DMS114 treated with DMSO at 0.1 percent for 48 hours (cell line): Measurements from ENCODE around the gene PCARE.
"Not testable (repeated sequence)": the region's sequence is repeated elsewhere in the genome, so short reads cannot be mapped to it uniquely, and the experiment has no call there.

Experiments used
- DNase-seq: peaks from one replicate; lab custom pipeline; 2025; ENCODE audit not compliant: unreplicated experiment; lab: John Stamatoyannopoulos, UW

Gene PCARE

DNA sequence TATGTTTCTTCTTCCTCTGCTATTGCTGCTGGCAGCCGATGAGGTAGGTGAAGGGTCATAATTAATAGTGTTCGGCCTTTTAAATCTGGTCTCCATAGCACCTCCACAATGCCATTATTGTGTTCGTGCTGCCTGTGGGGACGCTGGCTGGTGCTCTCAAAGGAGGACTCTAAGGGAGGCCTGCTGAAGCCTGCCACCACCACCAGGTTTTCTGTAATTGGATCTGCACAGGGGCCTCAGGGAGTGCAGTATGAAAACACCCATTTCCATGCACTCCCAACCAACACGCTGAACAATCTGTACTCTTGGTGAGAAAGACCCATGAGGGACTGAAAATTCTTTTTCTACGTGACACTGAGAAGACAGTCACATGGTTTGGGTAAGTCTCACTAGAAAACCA, 23.2 kb upstream of the PCARE start:
- DNase-seq: no peak

GRCh38 chr2:29096969-29097368, 22.6 kb upstream of the PCARE start:
- no peak for DNase-seq

DNA sequence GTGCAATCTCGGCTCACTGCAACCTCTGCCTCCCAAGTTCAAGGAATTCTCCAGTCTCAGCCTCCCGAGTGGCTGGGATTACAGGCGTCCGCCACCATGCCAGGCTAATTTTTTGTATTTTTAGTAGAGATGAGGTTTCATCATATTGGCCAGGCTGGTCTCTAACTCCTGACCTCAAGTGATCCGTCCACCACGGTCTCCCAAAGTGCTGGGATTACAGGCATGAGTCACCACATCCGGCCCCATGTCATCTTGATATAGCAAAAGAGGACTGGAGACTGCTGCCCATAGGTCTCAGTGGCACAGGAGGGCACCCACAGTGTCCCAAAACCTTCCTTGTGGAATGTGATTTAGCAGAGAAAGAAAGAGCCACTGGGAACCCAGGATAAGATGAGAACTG, 16.0 kb upstream of the PCARE start:
- DNase-seq: not testable (repeated sequence)

DNA sequence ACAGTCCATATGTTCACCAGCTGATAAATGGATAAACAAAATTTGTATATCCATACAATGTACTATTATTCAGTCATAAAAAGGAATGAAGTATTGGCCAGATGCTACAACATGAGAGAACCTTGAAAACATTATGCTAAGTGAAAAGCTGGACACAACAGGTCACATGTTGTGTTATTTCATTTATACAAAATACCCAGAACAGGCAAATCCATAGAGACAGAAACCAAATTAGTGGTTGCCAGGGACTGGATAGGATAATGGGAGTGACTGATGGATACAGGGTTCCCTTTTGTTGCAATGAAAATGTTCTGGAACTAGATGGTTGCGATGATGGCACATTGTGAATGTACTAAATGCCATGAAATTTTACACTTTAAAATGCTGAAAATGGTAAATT, 10.2 kb upstream of the PCARE start:
- DNase-seq: no peak

DNA sequence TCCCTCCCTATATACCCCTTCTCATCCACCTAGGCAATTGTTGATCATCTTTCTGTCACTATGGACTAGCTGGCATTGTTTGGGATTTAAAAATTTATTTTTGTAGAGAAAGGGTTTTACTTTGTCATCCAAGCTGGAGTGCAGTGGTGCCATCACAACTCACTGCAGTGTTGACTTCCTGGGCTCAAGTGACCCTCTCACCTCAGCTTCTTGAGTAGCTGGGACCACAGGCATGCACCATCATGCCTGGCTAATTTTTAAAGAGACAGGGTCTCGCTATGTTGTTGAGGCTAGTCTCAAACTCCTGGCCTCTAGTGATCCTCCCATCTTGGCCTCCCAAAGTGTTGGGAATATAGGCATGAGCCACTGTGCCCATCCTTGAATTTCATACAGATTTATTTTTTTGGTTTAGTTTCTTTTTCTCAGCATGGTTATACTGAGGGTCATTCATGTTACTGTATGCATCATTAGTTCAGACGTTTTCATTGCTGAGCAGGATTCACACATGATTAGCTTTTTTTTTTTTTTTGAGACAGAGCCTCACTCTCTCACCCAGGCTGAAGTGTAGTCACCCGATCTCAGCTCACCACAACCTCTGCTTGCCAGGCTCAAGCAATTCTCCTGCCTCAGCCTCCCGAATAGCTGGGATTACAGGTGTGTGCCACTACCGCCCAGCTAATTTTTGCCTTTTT, 8.6 kb upstream of the PCARE start:
- no peak for DNase-seq

- DNase-seq: no peak
Observed at GRCh38 chr2:29080886-29081743, 6.8 kb upstream of the PCARE start.

- DNase-seq: no peak
Observed at GRCh38 chr2:29079887-29080286, 5.6 kb upstream of the PCARE start.

GRCh38 chr2:29075894-29076705, 1.8 kb upstream of the PCARE start:
- DNase-seq: no peak

DNA sequence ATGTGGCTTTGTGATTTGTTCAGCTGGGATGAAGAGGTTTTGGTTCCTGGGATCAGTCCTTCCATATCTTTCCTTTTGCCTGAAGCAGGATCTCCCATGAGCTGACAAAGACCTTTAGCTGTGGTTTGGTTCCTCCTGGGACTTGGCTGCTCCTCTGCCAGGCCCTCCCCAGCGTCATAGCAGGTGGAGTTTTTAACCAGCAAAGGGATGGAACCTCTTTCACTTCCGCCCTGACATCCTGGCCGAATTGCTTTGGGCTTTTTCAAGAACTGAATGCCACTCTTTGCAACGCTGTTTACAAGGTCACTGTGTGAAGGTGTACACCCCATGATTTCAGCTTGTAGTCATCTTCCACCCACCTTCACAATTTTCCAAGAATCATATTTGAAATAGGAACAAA, 390 bp downstream of the PCARE start:
- no peak for DNase-seq

DNA sequence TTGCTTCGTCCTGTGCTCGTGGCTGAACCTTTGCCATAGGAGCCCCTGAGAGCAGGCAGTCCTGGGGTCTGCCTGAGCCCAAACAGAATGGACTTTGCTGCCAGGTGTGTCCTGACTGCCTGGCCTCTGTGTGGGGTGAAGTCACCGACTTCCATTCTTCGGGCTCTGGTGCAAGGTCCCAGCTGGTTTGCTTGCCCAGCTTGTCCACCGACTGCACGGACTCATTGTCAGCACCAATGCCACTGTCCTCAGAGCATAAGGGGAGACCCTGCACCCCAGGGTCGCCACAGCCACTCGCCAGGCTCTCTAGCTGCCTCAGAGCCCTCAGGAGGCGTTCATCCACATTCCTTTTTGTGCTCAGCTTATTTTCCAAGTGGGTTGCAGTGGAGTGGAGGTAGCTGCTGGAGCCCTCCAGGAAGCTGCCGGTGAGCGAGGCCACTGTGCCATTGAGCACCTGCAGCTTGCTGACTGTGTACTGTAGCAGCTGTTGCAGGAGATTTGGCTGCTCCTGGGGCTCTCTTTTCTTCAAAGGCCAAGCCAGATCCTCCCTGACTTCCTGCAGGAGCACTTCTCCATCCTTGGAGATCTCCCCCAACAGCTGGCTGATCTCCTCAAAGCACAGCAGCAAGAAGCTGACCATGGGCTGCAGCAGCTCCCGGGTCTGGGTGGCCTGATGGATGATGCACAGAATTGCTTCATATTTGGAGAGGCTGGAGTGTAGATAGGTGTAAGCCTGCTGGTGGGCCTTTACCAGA, 1.2 kb downstream of the PCARE start:
- no peak for DNase-seq

DNA sequence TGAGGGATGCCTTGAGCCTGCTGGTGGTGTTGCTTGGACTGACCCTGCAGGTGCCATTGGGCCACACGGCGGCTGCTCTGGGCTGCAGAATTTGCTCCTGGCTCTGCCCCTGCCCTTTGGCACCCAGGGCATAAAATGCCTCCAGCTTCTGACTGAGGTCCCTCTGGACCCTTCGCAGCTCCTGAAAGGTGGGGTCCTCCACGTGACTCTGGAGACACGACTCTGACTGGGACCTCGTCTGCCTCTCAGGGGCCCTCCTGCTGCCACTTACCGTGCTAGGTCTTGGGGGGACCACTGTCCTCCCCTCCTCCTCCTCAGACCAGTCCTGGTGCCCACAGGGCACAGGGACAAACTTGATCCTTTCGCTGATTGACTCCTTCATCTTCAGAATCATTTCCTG, 2.1 kb downstream of the PCARE start:
- DNase-seq: no peak

GRCh38 chr2:29071032-29071975, 3.0 kb downstream of the PCARE start:
- no peak for DNase-seq

DNA sequence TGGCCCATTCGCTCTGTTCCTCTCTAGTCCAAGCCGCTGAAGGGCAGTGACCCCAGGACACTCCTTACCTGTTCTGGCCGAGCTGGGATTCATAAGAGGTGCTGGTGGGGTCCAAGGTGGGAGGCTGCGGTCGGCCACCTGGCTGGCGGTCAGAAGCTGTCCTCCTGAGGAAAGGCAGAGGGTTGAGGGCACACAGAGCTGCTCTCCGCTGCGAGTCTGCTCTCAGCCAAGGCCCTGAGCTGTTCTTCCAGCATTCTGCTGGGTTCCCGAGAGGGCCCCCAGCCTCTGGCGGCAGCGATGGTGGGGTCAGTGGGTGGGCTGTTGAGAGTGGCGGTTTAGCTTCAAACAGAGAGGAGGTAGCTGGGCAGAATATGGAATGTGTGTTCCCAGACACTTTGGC, 3.8 kb downstream of the PCARE start:
- DNase-seq: no peak

GRCh38 chr2:29068513-29068912, 5.8 kb downstream of the PCARE start:
- no peak for DNase-seq

GRCh38 chr2:29066997-29067605, 7.2 kb downstream of the PCARE start:
- DNase-seq: no peak

- no peak for DNase-seq
Observed at GRCh38 chr2:29066271-29066860, 8.0 kb downstream of the PCARE start.

- DNase-seq: no peak
Observed at GRCh38 chr2:29065068-29065811, 9.1 kb downstream of the PCARE start.

- no peak for DNase-seq
Observed at GRCh38 chr2:29064746-29065067, 9.6 kb downstream of the PCARE start.

GRCh38 chr2:29064346-29064715, 10.0 kb downstream of the PCARE start:
- no peak for DNase-seq
